Loucy (cell line): Measurements from ENCODE around the gene EEPD1.

Experiments
- EZH2phosphoT487 ChIP-seq: fragments of 200-600 bp; IDR thresholded peaks from 2 replicates; pipeline ENCODE4 v1.6.1; 2018; ENCODE audit warnings: antibody characterized with exemption, mild to moderate bottlenecking, moderate library complexity, borderline replicate concordance
- TF ChIP-seq, protein P1 (sequence below): fragments of 200-600 bp; sonication (generic); conservative IDR thresholded peaks from 2 replicates; pipeline ENCODE4 v1.5.1; 2014; ENCODE audit warnings: mild to moderate bottlenecking, antibody characterized with exemption, low read length

DNA sequence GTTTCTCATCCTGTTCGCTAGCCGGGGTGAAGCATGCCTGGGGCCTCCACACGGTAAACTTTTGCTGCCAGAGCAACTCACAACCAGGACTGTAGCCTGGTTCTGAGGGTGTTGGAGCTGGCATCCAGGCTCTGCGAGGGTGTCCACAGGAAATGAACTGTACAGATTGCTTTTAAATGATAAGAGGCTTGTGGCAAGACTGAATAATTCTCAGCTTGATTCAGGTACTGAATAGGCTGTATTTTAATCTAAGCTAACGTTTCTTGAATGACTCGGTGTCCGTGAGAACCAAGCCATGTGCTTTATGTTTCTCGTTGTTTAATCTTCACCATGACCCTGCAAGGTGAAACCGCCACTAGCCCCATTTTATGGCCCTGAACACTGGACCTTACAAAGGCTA is 49.3 kb downstream of the EEPD1 start:
- TF ChIP-seq, protein P1, sequence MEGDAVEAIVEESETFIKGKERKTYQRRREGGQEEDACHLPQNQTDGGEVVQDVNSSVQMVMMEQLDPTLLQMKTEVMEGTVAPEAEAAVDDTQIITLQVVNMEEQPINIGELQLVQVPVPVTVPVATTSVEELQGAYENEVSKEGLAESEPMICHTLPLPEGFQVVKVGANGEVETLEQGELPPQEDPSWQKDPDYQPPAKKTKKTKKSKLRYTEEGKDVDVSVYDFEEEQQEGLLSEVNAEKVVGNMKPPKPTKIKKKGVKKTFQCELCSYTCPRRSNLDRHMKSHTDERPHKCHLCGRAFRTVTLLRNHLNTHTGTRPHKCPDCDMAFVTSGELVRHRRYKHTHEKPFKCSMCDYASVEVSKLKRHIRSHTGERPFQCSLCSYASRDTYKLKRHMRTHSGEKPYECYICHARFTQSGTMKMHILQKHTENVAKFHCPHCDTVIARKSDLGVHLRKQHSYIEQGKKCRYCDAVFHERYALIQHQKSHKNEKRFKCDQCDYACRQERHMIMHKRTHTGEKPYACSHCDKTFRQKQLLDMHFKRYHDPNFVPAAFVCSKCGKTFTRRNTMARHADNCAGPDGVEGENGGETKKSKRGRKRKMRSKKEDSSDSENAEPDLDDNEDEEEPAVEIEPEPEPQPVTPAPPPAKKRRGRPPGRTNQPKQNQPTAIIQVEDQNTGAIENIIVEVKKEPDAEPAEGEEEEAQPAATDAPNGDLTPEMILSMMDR, result no peak
- no peak for TF ChIP-seq EZH2phosphoT487
